Measurements from ENCODE around the gene CCDC74A. TPM values are rescaled to one million over a fixed set of nuclear protein-coding genes. Genes with fewer than 3 reads are reported as not detected.
"Not testable (repeated sequence)": the region's sequence is repeated elsewhere in the genome, so short reads cannot be mapped to it uniquely, and the experiment has no call there.

The CCDC74A gene
- total RNA-seq, 1 donor, result 13.4 TPM

DNA sequence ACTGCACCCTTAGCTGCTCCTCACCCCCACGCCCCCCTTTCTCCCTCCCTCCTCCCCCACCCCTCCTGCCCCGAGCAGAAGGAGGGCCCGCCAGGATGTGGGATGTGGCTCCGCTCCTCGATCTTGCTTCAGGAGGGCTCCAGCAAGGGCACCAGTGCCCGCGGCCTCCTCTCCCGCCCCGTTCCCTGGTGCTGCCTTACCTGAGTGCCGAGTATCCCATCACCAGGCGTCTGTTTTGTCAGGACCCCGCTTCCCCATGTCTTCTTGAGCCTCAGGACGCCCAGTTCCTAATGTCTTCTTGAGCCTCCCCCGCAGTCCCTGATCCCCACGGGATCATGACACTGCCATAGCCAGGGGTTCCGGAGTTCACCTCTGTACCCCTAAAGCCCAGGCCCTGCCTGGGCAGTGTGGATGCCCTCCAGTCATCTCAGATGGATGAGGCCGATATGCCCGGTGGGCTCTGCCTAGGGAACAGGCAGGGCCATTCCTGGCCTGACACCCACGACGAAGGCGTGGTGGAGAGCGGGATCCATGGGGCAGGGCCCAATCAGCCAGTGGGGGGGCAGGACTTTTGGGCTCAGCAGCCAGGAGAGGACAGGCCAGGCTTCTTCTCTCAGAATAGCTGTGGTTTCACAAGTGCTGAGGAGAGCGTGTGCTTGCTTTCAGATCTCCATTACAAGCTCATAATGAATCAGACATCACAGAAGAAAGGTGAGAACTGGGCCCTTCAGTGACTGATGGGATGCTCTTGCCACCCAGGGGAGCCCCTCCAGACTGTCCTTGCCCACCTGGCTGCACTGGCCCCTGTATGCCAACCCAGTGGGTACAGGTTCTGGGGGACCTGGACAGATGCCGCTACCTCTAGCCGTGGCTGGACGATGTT is 1.5 kb downstream of the CCDC74A start:
- DNase-seq (ENCODE audit: insufficient read length, low spot score, missing footprints), result peak; percentile 67
- not testable (repeated sequence) for H3K79me2 ChIP-seq (ENCODE audit: insufficient read depth, low read length); H4K20me1 ChIP-seq (ENCODE audit: insufficient read depth, low read length); H3K4me1 ChIP-seq (ENCODE audit: insufficient read depth, low read length); H3K27ac ChIP-seq (ENCODE audit: low read depth, low read length); H3K27me3 ChIP-seq (ENCODE audit: insufficient read depth, low read length); H3K9me3 ChIP-seq (ENCODE audit: low read depth, low read length); H3K36me3 ChIP-seq (ENCODE audit: insufficient read depth, low read length)
- Histone ChIP-seq H2AFZ (ENCODE audit: low read length) (peak overlapping the region; percentile 56), H3K4me3 (ENCODE audit: insufficient read depth, low read length) (peak overlapping the region; percentile 25), H3K4me2 (ENCODE audit: insufficient read depth, low read length) (peak overlapping the region; percentile 29)

GRCh38 chr2:131529864-131530445 is 2.3 kb downstream of the CCDC74A start:
- H2AFZ ChIP-seq (ENCODE audit: low read length); H3K9me3 ChIP-seq (ENCODE audit: low read depth, low read length); DNase-seq (ENCODE audit: insufficient read length, low spot score, missing footprints); H3K4me3 ChIP-seq (ENCODE audit: insufficient read depth, low read length); H3K27ac ChIP-seq (ENCODE audit: low read depth, low read length); H3K4me2 ChIP-seq (ENCODE audit: insufficient read depth, low read length); H3K36me3 ChIP-seq (ENCODE audit: insufficient read depth, low read length); H3K4me1 ChIP-seq (ENCODE audit: insufficient read depth, low read length); H3K27me3 ChIP-seq (ENCODE audit: insufficient read depth, low read length); H4K20me1 ChIP-seq (ENCODE audit: insufficient read depth, low read length); H3K79me2 ChIP-seq (ENCODE audit: insufficient read depth, low read length): not testable (repeated sequence)

GRCh38 chr2:131530626-131531344 is 3.1 kb downstream of the CCDC74A start:
- H3K4me2 ChIP-seq (ENCODE audit: insufficient read depth, low read length); H4K20me1 ChIP-seq (ENCODE audit: insufficient read depth, low read length); H2AFZ ChIP-seq (ENCODE audit: low read length); H3K79me2 ChIP-seq (ENCODE audit: insufficient read depth, low read length); H3K4me3 ChIP-seq (ENCODE audit: insufficient read depth, low read length); H3K4me1 ChIP-seq (ENCODE audit: insufficient read depth, low read length); H3K27ac ChIP-seq (ENCODE audit: low read depth, low read length); H3K9me3 ChIP-seq (ENCODE audit: low read depth, low read length); DNase-seq (ENCODE audit: insufficient read length, low spot score, missing footprints); H3K36me3 ChIP-seq (ENCODE audit: insufficient read depth, low read length); H3K27me3 ChIP-seq (ENCODE audit: insufficient read depth, low read length): not testable (repeated sequence)

- DNase-seq (ENCODE audit: insufficient read length, low spot score, missing footprints); H3K27ac ChIP-seq (ENCODE audit: low read depth, low read length); H3K4me1 ChIP-seq (ENCODE audit: insufficient read depth, low read length); H3K4me3 ChIP-seq (ENCODE audit: insufficient read depth, low read length); H3K9me3 ChIP-seq (ENCODE audit: low read depth, low read length); H3K36me3 ChIP-seq (ENCODE audit: insufficient read depth, low read length); H2AFZ ChIP-seq (ENCODE audit: low read length); H4K20me1 ChIP-seq (ENCODE audit: insufficient read depth, low read length); H3K27me3 ChIP-seq (ENCODE audit: insufficient read depth, low read length); H3K79me2 ChIP-seq (ENCODE audit: insufficient read depth, low read length); H3K4me2 ChIP-seq (ENCODE audit: insufficient read depth, low read length): not testable (repeated sequence)
Observed at GRCh38 chr2:131531547-131532185, 4.0 kb downstream of the CCDC74A start.

GRCh38 chr2:131532723-131533608 is 5.3 kb downstream of the CCDC74A start:
- not testable (repeated sequence) for H3K27ac ChIP-seq (ENCODE audit: low read depth, low read length); H3K4me2 ChIP-seq (ENCODE audit: insufficient read depth, low read length); H3K4me3 ChIP-seq (ENCODE audit: insufficient read depth, low read length); H3K27me3 ChIP-seq (ENCODE audit: insufficient read depth, low read length); H3K4me1 ChIP-seq (ENCODE audit: insufficient read depth, low read length); H3K36me3 ChIP-seq (ENCODE audit: insufficient read depth, low read length); H3K9me3 ChIP-seq (ENCODE audit: low read depth, low read length); DNase-seq (ENCODE audit: insufficient read length, low spot score, missing footprints); H4K20me1 ChIP-seq (ENCODE audit: insufficient read depth, low read length); H2AFZ ChIP-seq (ENCODE audit: low read length); H3K79me2 ChIP-seq (ENCODE audit: insufficient read depth, low read length)

DNA sequence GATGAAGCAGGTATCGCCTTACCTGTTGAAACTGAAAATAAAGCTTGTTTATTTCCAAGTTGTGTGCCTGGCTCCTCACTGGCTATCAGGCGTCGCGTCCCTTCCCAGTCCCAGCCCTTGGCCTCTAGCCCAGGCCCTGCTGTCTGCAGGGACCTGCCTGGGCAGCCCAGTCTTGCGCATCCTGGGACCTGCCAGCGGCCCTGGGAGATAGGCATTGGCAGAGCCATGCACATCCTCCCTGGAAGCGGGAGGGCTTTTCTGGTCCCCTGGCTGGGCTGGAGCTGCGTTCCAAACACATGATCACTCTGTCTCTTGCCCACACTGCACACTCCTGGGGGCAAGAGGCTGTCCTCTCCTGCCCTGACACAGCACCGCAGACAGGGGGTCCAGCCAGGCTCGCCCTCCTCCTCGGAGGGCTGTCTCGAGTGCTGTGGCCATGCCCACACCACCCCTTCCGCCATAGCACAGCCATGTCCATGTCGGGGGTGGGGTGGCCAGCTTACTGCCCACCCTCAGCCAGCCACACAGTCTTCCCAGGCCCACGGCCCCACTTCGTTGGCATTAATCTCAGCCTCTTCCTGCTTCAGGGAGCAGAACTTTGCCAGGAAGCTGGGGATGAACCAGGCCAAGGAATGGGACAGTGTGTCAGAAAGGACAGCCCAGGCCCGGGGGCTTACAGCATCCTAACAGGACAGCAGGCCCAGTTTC is 6.1 kb downstream of the CCDC74A start:
- H3K9me3 ChIP-seq (ENCODE audit: low read depth, low read length); H3K4me1 ChIP-seq (ENCODE audit: insufficient read depth, low read length); H3K36me3 ChIP-seq (ENCODE audit: insufficient read depth, low read length); H4K20me1 ChIP-seq (ENCODE audit: insufficient read depth, low read length); H3K79me2 ChIP-seq (ENCODE audit: insufficient read depth, low read length); H3K27ac ChIP-seq (ENCODE audit: low read depth, low read length); H2AFZ ChIP-seq (ENCODE audit: low read length); H3K4me2 ChIP-seq (ENCODE audit: insufficient read depth, low read length); H3K27me3 ChIP-seq (ENCODE audit: insufficient read depth, low read length); H3K4me3 ChIP-seq (ENCODE audit: insufficient read depth, low read length); DNase-seq (ENCODE audit: insufficient read length, low spot score, missing footprints): not testable (repeated sequence)

DNA sequence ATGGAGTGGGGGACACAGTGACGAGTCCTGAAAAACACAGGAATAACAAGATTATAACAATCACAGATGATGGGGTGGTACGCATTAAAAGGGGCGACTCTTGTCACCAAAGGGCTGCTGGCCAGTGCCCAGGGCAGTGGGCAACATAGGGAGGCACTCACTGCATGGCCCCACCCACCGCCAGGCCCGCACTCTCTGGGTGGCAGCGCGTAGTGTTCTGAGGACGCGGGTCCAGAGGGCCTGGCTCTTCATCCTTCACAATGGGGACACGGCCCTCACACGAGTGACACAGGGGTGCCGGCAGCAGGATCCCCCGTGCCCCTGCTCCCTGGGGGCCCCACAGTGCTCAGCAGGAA is 6.6 kb downstream of the CCDC74A start:
- not testable (repeated sequence) for H2AFZ ChIP-seq (ENCODE audit: low read length); H3K4me2 ChIP-seq (ENCODE audit: insufficient read depth, low read length); H3K27ac ChIP-seq (ENCODE audit: low read depth, low read length); H3K79me2 ChIP-seq (ENCODE audit: insufficient read depth, low read length); H3K27me3 ChIP-seq (ENCODE audit: insufficient read depth, low read length); H4K20me1 ChIP-seq (ENCODE audit: insufficient read depth, low read length); DNase-seq (ENCODE audit: insufficient read length, low spot score, missing footprints); H3K36me3 ChIP-seq (ENCODE audit: insufficient read depth, low read length); H3K4me1 ChIP-seq (ENCODE audit: insufficient read depth, low read length); H3K9me3 ChIP-seq (ENCODE audit: low read depth, low read length); H3K4me3 ChIP-seq (ENCODE audit: insufficient read depth, low read length)

DNA sequence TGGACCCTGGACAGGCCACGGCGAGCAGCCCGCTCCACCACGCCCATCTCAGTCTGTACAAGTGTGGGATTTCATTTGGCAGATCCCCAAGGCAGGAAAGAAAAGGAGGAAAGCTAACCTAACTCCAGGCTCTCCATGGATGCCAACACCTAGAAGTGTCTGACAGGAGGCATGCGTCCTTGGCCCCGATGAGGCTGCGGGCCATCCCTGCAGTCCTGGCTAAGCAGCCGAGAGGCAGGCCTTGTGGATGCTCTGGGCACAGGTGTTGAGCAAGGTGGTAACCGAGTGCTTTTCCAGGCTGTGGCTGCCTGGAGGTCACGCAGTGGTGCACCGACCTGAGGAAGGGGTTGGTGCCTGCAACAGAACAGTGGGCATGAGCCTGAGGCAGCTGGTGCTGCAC is 7.3 kb downstream of the CCDC74A start:
- H3K36me3 ChIP-seq (ENCODE audit: insufficient read depth, low read length); H3K4me2 ChIP-seq (ENCODE audit: insufficient read depth, low read length); H3K27me3 ChIP-seq (ENCODE audit: insufficient read depth, low read length); H3K79me2 ChIP-seq (ENCODE audit: insufficient read depth, low read length); H3K27ac ChIP-seq (ENCODE audit: low read depth, low read length); DNase-seq (ENCODE audit: insufficient read length, low spot score, missing footprints); H3K9me3 ChIP-seq (ENCODE audit: low read depth, low read length); H3K4me3 ChIP-seq (ENCODE audit: insufficient read depth, low read length); H4K20me1 ChIP-seq (ENCODE audit: insufficient read depth, low read length); H2AFZ ChIP-seq (ENCODE audit: low read length); H3K4me1 ChIP-seq (ENCODE audit: insufficient read depth, low read length): not testable (repeated sequence)

Data from osteoblast (primary cell).